ENCODE data around the gene SMG5.

DNA sequence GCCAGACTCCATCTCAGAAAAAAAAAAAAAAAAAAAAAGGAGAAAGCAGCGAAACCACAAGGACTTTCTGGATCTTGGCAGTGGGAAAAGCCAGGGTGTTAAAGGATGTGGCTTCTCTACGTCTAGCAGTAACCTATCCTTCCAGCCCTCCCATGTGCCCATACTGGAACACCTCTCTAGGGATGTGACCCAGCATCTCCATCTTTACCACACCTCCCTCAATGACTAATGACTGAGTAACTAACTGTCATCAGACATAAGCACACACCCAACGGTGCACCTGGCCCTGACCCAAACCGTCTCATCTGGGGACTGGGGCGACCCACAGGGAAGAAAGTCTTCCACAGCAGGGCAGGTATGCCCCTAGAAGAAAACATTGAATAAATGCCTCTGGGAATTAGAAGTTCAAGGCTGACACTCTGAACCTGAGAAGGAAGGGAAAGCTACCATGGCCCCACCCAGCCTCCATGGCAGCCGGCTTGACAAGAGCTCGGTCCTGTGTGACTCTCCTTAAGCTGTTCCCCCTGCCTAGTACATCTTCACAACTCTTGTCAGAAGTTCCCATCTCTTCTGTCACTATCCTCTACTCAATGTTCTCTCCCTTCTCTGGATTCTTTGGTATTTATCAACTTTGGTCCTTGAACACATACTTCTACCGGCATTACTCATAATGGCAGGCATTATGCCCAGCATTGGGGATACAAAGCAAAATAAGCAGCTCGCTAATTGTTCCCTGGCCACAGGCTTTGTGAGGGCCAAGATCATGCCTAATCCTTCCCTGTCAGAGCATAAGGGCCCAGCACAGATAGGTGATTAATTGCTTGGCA, 20.0 kb downstream of the SMG5 start:
- TF ChIP-seq, protein P1, sequence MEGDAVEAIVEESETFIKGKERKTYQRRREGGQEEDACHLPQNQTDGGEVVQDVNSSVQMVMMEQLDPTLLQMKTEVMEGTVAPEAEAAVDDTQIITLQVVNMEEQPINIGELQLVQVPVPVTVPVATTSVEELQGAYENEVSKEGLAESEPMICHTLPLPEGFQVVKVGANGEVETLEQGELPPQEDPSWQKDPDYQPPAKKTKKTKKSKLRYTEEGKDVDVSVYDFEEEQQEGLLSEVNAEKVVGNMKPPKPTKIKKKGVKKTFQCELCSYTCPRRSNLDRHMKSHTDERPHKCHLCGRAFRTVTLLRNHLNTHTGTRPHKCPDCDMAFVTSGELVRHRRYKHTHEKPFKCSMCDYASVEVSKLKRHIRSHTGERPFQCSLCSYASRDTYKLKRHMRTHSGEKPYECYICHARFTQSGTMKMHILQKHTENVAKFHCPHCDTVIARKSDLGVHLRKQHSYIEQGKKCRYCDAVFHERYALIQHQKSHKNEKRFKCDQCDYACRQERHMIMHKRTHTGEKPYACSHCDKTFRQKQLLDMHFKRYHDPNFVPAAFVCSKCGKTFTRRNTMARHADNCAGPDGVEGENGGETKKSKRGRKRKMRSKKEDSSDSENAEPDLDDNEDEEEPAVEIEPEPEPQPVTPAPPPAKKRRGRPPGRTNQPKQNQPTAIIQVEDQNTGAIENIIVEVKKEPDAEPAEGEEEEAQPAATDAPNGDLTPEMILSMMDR (IDR thresholded peaks at IDR 0.05): no peak
- TF ChIP-seq EP300 (IDR thresholded peaks at IDR 0.05) (no peak), POLR2A (IDR thresholded peaks at IDR 0.05) (no peak)

Measured in tibial nerve (tissue), 4 donors.